HEK293 (cell line): ENCODE data around the gene CTDSP1.

Experiments
- CTCF ChIA-PET: fragments of 350-600 bp; formaldehyde crosslinking; extraction: SDS; loops from one replicate; lab custom pipeline; 2021; ENCODE audit warnings: antibody characterized with exemption; lab: Yijun Ruan, JAX
- POLR2A ChIA-PET: fragments of 300-600 bp; formaldehyde crosslinking; extraction: SDS; loops from one replicate; lab custom pipeline; 2020; ENCODE audit warnings: antibody characterized with exemption, inconsistent platforms; lab: Yijun Ruan, JAX
- H3K27ac ChIP-seq: fragments of 200-500 bp; sonication (Bioruptor generic); 2 replicates; pipeline ENCODE4 v1.5.1; 2014; ENCODE audit warnings: low read depth, low read length, control low read depth, inconsistent platforms; ENCODE audit errors: extremely low read depth
- H3K36me3 ChIP-seq, 2 experiments: fragments of 200-500 bp in 1 of 2; sonication (Bioruptor generic) in 1 of 2; 1 replicate in 1 of 2; 2 replicates in 1 of 2; pipeline ENCODE4 v1.5.1; 2014 to 2017; ENCODE audit warnings: inconsistent platforms in 2 of 2, low read length in 2 of 2; ENCODE audit not compliant: control insufficient read depth in 2 of 2, insufficient read depth in 1 of 2
- H3K4me1 ChIP-seq: fragments of 200-500 bp; sonication (Bioruptor generic); 2 replicates; pipeline ENCODE4 v1.5.1; 2014; ENCODE audit warnings: mild to moderate bottlenecking, low read length, inconsistent platforms; ENCODE audit not compliant: control insufficient read depth, insufficient read depth
- H3K4me3 ChIP-seq: 2 replicates; pipeline ENCODE4 v1.5.1; 2011; ENCODE audit warnings: low read depth, mild to moderate bottlenecking, control low read depth, low read length, moderate library complexity
- H3K9me3 ChIP-seq: fragments of 200-500 bp; sonication (Bioruptor generic); 2 replicates; pipeline ENCODE4 v1.5.1; 2014; ENCODE audit warnings: low read depth, low read length, inconsistent platforms; ENCODE audit not compliant: control insufficient read depth, insufficient read depth
- AEBP2 ChIP-seq: fragments of 450-650 bp; formaldehyde crosslinking; IDR thresholded peaks from 2 replicates; pipeline ENCODE4 v1.5.1; 2016; ENCODE audit warnings: missing biosample characterization, missing genetic modification characterization, borderline replicate concordance
- KLF17 ChIP-seq: fragments of 450-650 bp; formaldehyde crosslinking; IDR thresholded peaks from 2 replicates; pipeline ENCODE4 v1.5.1; 2016; ENCODE audit warnings: missing biosample characterization, missing genetic modification characterization
- KLF9 ChIP-seq: fragments of 450-650 bp; formaldehyde crosslinking; IDR thresholded peaks from 2 replicates; pipeline ENCODE4 v1.5.1; 2016; ENCODE audit warnings: missing biosample characterization, missing genetic modification characterization, low read depth
- OSR2 ChIP-seq: fragments of 450-650 bp; formaldehyde crosslinking; IDR thresholded peaks from 2 replicates; pipeline ENCODE4 v1.5.1; 2016; ENCODE audit warnings: missing biosample characterization, missing genetic modification characterization
- PATZ1 ChIP-seq: fragments of 450-650 bp; formaldehyde crosslinking; IDR thresholded peaks from 2 replicates; pipeline ENCODE4 v1.5.1; 2016; ENCODE audit warnings: missing biosample characterization, missing genetic modification characterization
- SCRT2 ChIP-seq: fragments of 450-650 bp; formaldehyde crosslinking; IDR thresholded peaks from 2 replicates; pipeline ENCODE4 v1.5.1; 2016; ENCODE audit warnings: missing biosample characterization, missing genetic modification characterization
- ZBTB21 ChIP-seq: fragments of 450-650 bp; formaldehyde crosslinking; IDR thresholded peaks from 2 replicates; pipeline ENCODE4 v1.5.1; 2017; ENCODE audit warnings: missing biosample characterization, missing genetic modification characterization
- ZIC2 ChIP-seq: fragments of 450-650 bp; formaldehyde crosslinking; IDR thresholded peaks from 2 replicates; pipeline ENCODE4 v1.5.1; 2016; ENCODE audit warnings: missing biosample characterization, missing genetic modification characterization
- ZNF157 ChIP-seq: fragments of 450-650 bp; formaldehyde crosslinking; IDR thresholded peaks from 2 replicates; pipeline ENCODE4 v1.5.1; 2016; ENCODE audit warnings: missing biosample characterization, missing genetic modification characterization
- ZNF169 ChIP-seq: fragments of 450-650 bp; formaldehyde crosslinking; IDR thresholded peaks from 2 replicates; pipeline ENCODE4 v1.5.1; 2016; ENCODE audit warnings: missing biosample characterization, missing genetic modification characterization
- ZNF19 ChIP-seq: fragments of 450-650 bp; formaldehyde crosslinking; IDR thresholded peaks from 2 replicates; pipeline ENCODE4; 2016; ENCODE audit warnings: missing biosample characterization, missing genetic modification characterization, low read depth
- ZNF23 ChIP-seq: fragments of 450-650 bp; formaldehyde crosslinking; IDR thresholded peaks from 2 replicates; pipeline ENCODE4 v1.5.1; 2016; ENCODE audit warnings: missing biosample characterization, missing genetic modification characterization, borderline replicate concordance
- ZNF24 ChIP-seq: fragments of 450-650 bp; formaldehyde crosslinking; IDR thresholded peaks from 2 replicates; pipeline ENCODE4 v1.5.1; 2016; ENCODE audit warnings: missing biosample characterization, missing genetic modification characterization
- ZNF266 ChIP-seq: fragments of 450-650 bp; formaldehyde crosslinking; IDR thresholded peaks from 2 replicates; pipeline ENCODE4 v1.5.1; 2016; ENCODE audit warnings: missing biosample characterization, missing genetic modification characterization, low read depth
- ZNF391 ChIP-seq: fragments of 450-650 bp; formaldehyde crosslinking; IDR thresholded peaks from 2 replicates; pipeline ENCODE4 v1.5.1; 2016; ENCODE audit warnings: low read depth, missing biosample characterization, missing genetic modification characterization, borderline replicate concordance
- ZNF404 ChIP-seq: fragments of 450-650 bp; formaldehyde crosslinking; IDR thresholded peaks from 2 replicates; pipeline ENCODE4 v1.5.1; 2017; ENCODE audit warnings: missing biosample characterization, missing genetic modification characterization
- ZNF501 ChIP-seq: fragments of 450-650 bp; formaldehyde crosslinking; IDR thresholded peaks from 2 replicates; pipeline ENCODE4 v1.5.1; 2016; ENCODE audit warnings: missing biosample characterization, missing genetic modification characterization
- ZNF548 ChIP-seq: fragments of 450-650 bp; formaldehyde crosslinking; IDR thresholded peaks from 2 replicates; pipeline ENCODE4 v1.5.1; 2016; ENCODE audit warnings: missing biosample characterization, missing genetic modification characterization
- ZNF560 ChIP-seq: fragments of 450-650 bp; formaldehyde crosslinking; IDR thresholded peaks from 2 replicates; pipeline ENCODE4 v1.5.1; 2017; ENCODE audit warnings: missing biosample characterization, missing genetic modification characterization, borderline replicate concordance
- ZNF571 ChIP-seq: fragments of 450-650 bp; formaldehyde crosslinking; IDR thresholded peaks from 2 replicates; pipeline ENCODE4 v1.5.0; 2017; ENCODE audit warnings: missing biosample characterization, missing genetic modification characterization
- ZNF639 ChIP-seq: fragments of 450-650 bp; formaldehyde crosslinking; IDR thresholded peaks from 2 replicates; pipeline ENCODE4 v1.5.1; 2016; ENCODE audit warnings: missing biosample characterization, missing genetic modification characterization
- ZNF654 ChIP-seq: fragments of 450-650 bp; formaldehyde crosslinking; IDR thresholded peaks from 2 replicates; pipeline ENCODE4 v1.5.1; 2016; ENCODE audit warnings: low read depth, missing biosample characterization, missing genetic modification characterization
- ZNF791 ChIP-seq: fragments of 450-650 bp; formaldehyde crosslinking; IDR thresholded peaks from 2 replicates; pipeline ENCODE4 v1.5.1; 2016; ENCODE audit warnings: missing biosample characterization, missing genetic modification characterization

The CTDSP1 gene

GRCh38 chr2:218393750-218394290 lies 5.8 kb upstream of the CTDSP1 start (continued):
- TF ChIP-seq KLF17, result no peak

GRCh38 chr2:218394298-218395089 lies 5.2 kb upstream of the CTDSP1 start:
- Histone ChIP-seq H3K4me1 (peaks cover 15% of the 10 kb centered on the region), H3K36me3 (no peaks in the 10 kb centered on the region), H3K4me3 (no peak overlapping the region), H3K27ac (no peak overlapping the region)
- ChIA-PET CTCF (interaction anchor here (0.6 to 3.4 kb wide), 8 partner anchors 9 to 123 kb away, joined by 3 to 20 read pairs (median 4); partner anchors contain the start of gene VIL1), POLR2A (no interaction called here)
- TF ChIP-seq ZNF560 (tag by site-specific recombination), result no peak
- no peak for TF ChIP-seq ZNF548 (tag by site-specific recombination)
- peak; percentile 70; the same call in 1 of the 2 replicates for TF ChIP-seq SCRT2
- TF ChIP-seq, all 188 proteins: peak for 1
- no peaks in the 10 kb centered on the region for H3K9me3 ChIP-seq

GRCh38 chr2:218395090-218395444 lies 4.6 kb upstream of the CTDSP1 start:
- CTCF ChIA-PET, result interaction anchor here (0.6 to 3.4 kb wide), 5 partner anchors 48 to 121 kb away, joined by 3 to 20 read pairs (median 3); no protein-coding TSS in a partner anchor
- POLR2A ChIA-PET, result interaction anchor here (2.2 kb wide), 1 partner anchor 124 kb away, joined by 11 read pairs; the partner anchor contains the start of genes AAMP and PNKD
- no peak overlapping the region for H3K27ac ChIP-seq
- H3K4me3 ChIP-seq, result no peak overlapping the region
- no peaks in the 10 kb centered on the region for H3K9me3 ChIP-seq
- H3K36me3 ChIP-seq, result no peaks in the 10 kb centered on the region
- H3K4me1 ChIP-seq, result peaks cover 15% of the 10 kb centered on the region
- TF ChIP-seq ZIC2 (no peak), ZNF654 (tag by site-specific recombination) (no peak), ZNF404 (no peak), ZNF501 (tag by site-specific recombination) (no peak), SCRT2 (0 out of 2 replicates have a peak, but pooled peaks have one; percentile 7), ZBTB21 (no peak)
- TF ChIP-seq, all 188 proteins: peak for 1

- H3K27ac ChIP-seq, result peak overlapping the region; percentile 93; the same call in 1 of the 2 replicates
- TF ChIP-seq ZNF19 (no peak), KLF9 (tag by site-specific recombination) (no peak), ZNF157 (tag by site-specific recombination) (no peak), ZNF266 (tag by site-specific recombination) (no peak), AEBP2 (tag by site-specific recombination) (no peak), ZNF548 (tag by site-specific recombination) (no peak), ZNF639 (tag by site-specific recombination) (no peak), ZNF23 (no peak), ZNF169 (tag by site-specific recombination) (no peak), ZNF571 (tag by site-specific recombination) (no peak), OSR2 (no peak), ZNF391 (tag by site-specific recombination) (no peak), ZNF791 (no peak), PATZ1 (no peak), ZNF24 (tag by site-specific recombination) (no peak)
- POLR2A ChIA-PET, result interaction anchor here (0.6 to 2.2 kb wide), 2 partner anchors 12 to 125 kb away, joined by 4 to 11 read pairs; partner anchors contain the start of genes AAMP and PNKD
- H3K9me3 ChIP-seq, result no peaks in the 10 kb centered on the region
- CTCF ChIA-PET, result interaction anchor here (0.6 to 3.4 kb wide), 6 partner anchors 48 to 121 kb away, joined by 3 to 20 read pairs (median 3); no protein-coding TSS in a partner anchor
- no peaks in the 10 kb centered on the region for H3K36me3 ChIP-seq
- peaks cover 15% of the 10 kb centered on the region for H3K4me1 ChIP-seq
- peak overlapping the region; percentile 74 for H3K4me3 ChIP-seq
Observed at GRCh38 chr2:218395456-218395825, 4.2 kb upstream of the CTDSP1 start.
